ENCODE results near the gene CCDC186.

GRCh38 chr10:114102256-114102655 lies 71.7 kb downstream of the CCDC186 start:
- TF ChIP-seq, protein P1, sequence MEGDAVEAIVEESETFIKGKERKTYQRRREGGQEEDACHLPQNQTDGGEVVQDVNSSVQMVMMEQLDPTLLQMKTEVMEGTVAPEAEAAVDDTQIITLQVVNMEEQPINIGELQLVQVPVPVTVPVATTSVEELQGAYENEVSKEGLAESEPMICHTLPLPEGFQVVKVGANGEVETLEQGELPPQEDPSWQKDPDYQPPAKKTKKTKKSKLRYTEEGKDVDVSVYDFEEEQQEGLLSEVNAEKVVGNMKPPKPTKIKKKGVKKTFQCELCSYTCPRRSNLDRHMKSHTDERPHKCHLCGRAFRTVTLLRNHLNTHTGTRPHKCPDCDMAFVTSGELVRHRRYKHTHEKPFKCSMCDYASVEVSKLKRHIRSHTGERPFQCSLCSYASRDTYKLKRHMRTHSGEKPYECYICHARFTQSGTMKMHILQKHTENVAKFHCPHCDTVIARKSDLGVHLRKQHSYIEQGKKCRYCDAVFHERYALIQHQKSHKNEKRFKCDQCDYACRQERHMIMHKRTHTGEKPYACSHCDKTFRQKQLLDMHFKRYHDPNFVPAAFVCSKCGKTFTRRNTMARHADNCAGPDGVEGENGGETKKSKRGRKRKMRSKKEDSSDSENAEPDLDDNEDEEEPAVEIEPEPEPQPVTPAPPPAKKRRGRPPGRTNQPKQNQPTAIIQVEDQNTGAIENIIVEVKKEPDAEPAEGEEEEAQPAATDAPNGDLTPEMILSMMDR (IDR thresholded peaks at IDR 0.05), result no peak
- TF ChIP-seq TCF7L2 (IDR thresholded peaks at IDR 0.05; ENCODE audit: low read depth, low read length), result no peak
- no peak for TF ChIP-seq SIN3A (IDR thresholded peaks at IDR 0.05; ENCODE audit: borderline replicate concordance, insufficient read depth, low read depth, low read length)

Measured in Panc1 (cell line).